Endometrium (tissue), 2 donors: ENCODE measurements around the gene UBTF.

Source experiments
- FAIRE-seq: peaks from 2 replicates; lab custom pipeline; 2012; peaks lifted over from hg19 to GRCh38; lab: Jason Lieb, UNC
- donor health status: control.
- donor health status: control.

Gene UBTF

GRCh38 chr17:44213403-44214229 is 5.9 kb downstream of the UBTF start:
- FAIRE-seq, result no peak

GRCh38 chr17:44212507-44213402 is 6.7 kb downstream of the UBTF start:
- no peak for FAIRE-seq

- FAIRE-seq, result no peak
These were observed 7.9 kb downstream of the UBTF start for GRCh38 chr17:44211281-44212265.

- FAIRE-seq, result no peak
These were observed 8.9 kb downstream of the UBTF start for GRCh38 chr17:44210342-44211192.

DNA sequence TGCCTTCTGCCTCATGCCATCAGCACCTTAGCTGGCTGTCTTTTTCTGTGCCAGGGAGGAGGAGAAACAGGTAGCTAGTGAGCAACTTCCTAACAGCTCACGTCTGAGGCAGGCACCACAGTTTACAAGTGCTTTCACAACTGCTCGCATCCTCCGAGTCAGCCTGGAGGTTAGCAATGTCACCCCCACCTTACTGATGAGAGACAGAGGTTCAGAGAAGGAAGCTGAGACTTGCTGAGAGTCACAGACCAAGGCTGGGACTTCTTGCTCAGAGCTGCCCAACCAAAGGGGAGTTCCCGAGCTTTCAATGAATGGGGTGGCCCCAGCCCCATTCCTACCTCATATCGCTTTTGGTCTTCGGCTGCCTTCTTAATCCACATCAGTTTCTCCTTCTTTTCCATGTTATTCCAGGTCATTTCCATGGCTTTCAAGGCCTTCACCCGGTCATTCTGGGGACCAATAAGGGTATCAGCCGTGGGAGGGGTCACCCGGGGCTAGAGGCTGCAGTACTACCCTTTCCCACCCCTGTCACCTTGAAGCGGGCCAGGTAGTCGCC is 9.6 kb downstream of the UBTF start:
- no peak for FAIRE-seq

- FAIRE-seq, result no peak
These were observed 11.7 kb downstream of the UBTF start for GRCh38 chr17:44207743-44208142.

GRCh38 chr17:44207319-44207718 is 12.2 kb downstream of the UBTF start:
- FAIRE-seq, result no peak

GRCh38 chr17:44206825-44207155 is 12.7 kb downstream of the UBTF start:
- FAIRE-seq, result no peak

DNA sequence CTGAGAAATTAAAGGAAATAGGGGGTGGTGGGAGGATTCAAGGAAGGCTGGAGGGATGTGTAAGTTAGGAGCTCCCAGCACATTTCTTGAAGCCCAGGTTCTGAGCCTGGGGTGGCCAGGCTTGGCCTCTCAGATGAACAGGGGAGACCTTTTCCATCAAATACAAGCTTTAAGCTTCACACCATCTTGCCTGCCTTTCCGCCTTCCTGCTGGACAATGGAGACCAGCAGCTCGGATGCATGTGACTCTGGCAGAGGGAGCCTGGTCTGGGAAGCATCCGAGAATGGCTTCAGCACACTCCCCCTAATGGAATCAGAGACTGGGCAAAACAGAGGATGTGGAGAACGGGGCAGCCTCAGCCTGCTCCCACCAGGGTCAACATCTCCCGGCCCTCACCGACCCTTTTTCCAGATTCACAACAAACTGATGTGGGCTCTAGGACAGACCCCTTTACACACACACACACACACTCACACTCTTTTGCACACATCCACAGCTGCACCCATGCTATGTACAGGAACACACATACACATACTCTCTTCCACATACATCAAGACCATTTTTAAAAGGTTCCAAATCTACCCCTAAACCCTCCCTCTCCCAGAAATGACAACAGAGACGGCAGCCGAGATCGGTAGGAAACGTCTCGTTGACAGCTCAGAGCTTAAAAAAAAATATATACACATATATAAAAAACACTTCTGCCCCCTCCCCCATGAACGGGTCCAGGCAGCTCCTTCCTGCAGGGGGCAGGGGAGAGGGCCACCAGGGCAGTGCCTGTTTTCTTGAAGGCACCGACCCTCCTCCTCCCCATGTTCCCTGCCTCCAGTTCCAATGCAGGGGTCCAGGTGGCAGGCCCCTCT is 13.3 kb downstream of the UBTF start:
- FAIRE-seq, result no peak

- FAIRE-seq, result no peak
These were observed 15.0 kb downstream of the UBTF start for GRCh38 chr17:44204441-44204882.

DNA sequence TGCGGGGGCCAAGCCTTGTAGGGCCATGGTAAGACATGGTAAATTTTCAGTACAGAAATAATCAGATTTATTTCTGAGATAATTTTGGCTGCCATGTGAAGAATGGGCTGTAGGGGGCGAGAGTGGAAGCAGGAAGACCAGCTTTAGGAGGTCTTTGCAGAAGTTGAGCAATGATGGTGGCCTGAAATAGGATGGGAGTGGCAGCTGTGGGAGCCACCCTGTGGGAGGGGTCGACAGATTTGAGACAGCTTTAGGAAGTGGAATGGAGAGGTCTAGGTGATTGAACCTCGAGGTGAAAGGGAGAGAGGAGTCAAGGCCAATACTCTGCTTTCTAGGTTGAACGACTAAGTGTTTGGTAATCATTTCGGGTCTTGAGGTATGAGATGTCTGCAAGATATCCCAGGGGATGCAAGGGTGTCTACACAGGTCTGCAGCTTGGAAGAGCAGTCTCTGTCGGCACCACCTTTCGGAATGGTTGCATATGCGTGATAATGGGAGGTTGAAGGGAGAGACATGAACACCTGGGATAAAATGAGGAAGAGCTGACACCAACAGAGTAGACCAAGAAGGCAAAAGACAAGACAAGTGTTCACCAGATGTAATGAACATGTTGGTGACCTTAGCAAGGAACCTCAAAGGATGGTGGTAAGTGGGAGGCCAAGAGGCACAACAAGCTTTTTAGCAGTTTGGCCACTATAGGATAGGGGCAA is 15.6 kb downstream of the UBTF start:
- no peak for FAIRE-seq

DNA sequence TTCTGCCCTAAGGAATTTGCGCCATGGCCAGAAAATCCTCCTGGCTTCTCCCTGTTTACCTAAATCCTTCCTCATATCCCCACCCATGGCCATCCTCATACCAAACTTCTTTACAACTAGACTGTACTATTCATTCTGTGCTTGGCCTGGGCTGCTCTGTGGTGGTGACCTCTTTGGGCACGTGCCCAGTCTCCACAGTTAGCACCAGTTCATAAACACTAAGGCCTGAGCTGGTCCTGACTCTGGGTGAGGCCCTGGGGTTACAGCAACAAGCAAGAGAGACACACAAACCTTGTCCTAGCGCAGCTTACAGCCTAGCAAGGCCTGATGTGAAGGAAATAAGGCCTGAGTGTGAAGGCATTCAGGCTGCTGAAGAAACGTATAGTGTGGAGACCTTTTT is 16.7 kb downstream of the UBTF start:
- no peak for FAIRE-seq

DNA sequence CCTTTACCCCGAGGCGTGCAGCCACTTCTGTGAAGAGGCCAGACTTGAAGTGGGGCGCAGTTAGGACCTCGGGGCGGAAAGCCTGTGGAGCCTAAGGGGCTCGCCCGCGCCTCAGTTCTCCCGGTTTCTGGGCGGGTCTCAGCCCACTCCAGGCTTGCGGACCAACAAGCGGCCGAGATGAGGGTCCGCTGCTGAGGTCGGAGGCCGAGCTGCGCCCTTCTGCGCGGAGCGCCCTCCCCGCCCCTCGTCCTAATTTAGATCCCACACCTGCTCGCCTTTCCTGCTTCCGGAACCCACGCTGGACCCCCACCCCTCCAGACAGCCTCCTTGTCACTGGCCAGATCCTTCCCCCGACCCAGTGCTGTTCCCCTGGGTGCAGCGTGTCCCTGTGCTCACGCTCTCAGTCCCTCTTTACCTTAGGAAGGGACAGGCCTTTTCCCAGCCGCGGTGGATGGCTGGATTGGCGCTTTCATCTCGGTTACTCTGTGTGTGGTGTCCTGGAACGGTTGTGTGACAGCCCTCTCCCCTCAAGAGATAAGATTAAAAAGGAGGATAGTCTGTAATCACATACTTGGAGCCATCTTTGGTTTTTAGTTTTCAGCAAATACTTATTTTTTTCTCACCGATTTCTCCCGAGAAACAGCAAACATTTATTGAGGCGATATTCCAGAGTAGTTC is 18.9 kb downstream of the UBTF start:
- FAIRE-seq, result no peak

- FAIRE-seq, result no peak
These were observed 19.7 kb downstream of the UBTF start, which contains the start of gene ATXN7L3 for GRCh38 chr17:44199553-44200477. Gene ATXN7L3, minus strand, starts transcription at chr17:44199884. Its CDS starts 1,814 bp downstream, at chr17:44198070.

- FAIRE-seq, result no peak
These were observed 20.5 kb downstream of the UBTF start for GRCh38 chr17:44198721-44199552.

DNA sequence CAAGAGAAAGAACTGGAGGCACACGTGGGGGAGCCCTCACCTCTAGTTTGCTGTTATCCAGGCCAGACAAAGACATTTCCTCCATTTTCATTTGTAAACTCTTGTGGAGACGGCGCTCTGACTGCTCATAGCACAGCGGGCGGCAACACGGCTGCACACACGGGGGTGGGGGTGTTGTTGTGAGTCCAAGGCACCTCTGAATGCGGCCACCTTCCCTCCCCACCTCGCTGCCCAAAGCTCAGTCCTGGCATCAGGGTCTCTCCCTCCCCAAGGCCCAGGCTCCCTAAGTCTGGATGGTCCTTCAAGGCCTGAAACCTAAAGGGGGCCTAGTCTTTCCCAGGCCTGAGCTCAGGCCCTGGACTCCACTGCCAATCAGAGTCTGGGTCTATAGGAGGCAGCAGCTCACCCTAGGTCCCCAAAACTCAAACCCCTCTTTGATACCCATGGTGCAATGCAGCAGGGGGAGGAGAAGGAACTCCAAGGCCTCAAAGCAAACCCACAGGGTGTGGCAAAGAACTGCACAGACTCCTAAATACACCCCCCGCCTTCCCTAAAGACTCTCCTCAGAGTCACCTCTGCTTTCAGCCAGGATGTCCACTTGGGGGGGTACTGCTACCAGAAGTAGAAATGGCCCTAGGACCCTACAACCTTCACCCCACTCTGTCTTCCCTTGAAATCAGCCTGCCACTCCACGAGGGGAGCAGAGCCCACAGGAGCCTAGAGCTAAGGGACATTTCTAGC is 21.3 kb downstream of the UBTF start:
- no peak for FAIRE-seq
